HG03565 (cell line): ENCODE results near the gene SOX5.

ENCODE experiments used
- ATAC-seq: cut with Tn5 transposase; IDR thresholded peaks from one replicate; pipeline ENCODE4 v1.9.1; 2021; ENCODE audit warnings: mild to moderate bottlenecking, moderate library complexity; ENCODE audit not compliant: unreplicated experiment

SOX5 gene

DNA sequence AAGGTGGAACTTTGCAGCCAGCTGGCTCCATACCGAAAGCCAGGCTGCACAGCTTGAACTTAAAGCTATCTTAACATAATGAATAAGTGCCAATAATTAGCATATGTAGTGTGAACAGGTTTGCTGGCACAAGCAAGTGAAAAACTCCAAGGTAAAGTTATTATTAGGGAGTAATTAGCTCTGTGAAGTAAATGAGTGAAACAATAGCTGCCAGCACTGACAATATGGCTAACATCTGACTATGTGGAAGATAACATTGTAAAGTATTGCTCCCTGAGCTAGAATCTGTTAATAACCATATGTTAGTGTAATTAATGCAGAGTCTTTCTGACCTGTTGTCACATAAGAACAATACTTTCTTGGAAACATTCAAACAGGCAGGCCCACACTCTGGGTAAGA lies 246.4 kb downstream of the SOX5 start:
- ATAC-seq, result no peak

DNA sequence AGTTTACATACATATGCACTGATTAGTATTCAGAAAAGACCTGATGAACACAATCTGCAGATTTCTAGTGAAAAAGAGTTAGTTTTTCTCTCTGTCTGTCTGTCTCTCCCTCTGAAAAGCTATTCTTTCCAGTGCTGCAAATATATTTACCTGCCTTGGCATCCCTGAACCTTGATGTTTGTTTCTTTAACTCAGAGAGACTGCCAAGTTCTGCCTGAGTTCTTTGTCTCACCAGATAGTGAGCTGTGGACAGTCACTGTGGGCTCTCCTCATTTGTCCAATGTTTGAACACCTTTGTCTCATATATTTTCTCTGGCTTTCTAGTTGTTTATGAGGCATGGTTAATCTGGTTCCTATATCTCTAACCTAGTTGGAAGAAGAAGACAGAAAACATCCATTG lies 250.4 kb downstream of the SOX5 start:
- ATAC-seq, result no peak

DNA sequence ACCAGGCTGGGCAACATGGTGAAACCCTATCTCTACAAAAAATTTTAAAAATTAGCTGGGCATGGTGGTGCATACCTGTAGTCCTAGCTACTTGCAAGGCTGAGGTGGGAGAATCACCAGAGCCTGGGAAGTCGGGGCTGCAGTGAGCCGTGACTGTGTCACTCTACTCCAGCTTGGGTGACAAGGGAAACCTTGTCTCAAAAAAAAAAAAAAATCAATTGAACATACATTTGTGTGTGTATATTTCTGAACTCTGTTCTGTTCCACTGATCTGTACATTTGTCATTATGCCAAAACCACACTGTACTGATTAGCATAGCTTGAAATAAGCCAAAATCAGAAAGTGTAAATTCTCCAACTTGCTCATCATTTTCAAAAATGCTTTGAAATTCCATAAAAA lies 254.6 kb downstream of the SOX5 start:
- ATAC-seq, result no peak

DNA sequence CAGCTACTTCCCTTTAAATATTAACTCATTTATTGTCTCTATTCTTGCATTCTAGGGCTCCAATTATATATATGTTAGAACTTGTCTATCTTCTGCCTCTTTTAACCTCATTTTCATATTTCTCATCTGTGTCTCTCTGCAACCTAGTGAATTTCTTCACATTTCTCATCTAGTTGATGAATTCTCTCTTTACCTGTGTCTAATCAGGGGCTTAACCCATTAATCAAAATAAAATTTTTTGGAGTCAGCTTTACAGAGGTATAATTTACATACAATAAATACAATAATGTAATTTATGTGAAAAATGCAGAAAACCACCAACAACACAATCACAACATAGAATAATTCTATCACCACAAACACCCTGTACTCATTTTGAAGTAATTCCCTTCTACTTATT lies 255.2 kb downstream of the SOX5 start:
- no peak for ATAC-seq

DNA sequence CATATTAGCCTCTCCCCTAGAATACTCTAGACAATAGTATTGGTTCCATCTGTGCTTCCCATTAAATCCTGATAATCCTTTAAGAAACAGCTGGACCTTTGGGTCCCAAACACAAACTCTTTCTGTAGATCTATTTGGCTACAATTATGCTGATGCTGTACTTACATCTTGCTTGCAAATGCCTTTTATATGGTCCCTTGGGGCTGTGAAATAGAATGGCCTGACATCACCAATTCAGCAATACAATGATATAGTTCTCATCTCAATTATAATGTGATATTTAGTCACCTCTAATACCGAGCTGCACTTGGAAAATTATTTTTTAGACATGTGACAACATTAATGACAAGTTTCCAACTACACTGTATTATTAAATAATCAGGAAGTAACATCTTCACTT lies 261.5 kb downstream of the SOX5 start:
- no peak for ATAC-seq

DNA sequence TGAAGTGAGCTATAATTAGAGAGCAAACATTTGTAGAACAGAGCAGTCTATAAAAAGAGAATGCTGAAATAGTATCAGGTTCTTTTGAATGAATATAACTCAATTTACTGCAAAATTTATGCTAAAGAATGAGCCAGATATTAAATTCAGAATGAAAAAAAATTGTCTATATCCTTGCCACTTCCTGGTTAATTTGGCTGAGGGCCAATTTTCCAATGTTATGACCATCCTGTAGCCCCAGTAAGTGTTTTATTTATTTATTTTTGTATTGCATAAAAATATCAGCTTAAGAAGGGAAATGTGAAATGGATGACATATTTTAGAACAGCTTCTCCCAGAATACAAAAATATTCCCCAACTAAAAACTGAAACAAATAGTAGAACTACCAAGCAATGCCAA lies 263.4 kb downstream of the SOX5 start:
- ATAC-seq, result no peak

DNA sequence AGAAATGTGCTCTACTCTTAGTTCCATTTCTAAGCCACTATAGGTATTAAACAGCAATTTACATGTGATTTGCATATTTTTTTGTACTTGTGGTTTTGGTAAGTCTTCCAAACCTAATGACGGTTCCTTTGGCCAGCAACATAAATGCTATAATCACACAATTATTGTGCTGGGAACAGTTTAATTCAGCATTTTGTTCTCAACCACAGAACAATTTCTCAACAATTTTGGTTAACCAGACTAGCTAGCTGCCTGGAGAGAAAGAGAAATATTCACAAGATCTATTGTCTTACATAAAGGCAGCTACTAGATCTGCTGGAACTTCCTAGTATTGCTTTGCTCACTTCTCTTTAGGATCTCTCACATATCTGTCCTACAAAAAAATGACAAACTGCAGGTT lies 265.3 kb downstream of the SOX5 start:
- ATAC-seq, result no peak

DNA sequence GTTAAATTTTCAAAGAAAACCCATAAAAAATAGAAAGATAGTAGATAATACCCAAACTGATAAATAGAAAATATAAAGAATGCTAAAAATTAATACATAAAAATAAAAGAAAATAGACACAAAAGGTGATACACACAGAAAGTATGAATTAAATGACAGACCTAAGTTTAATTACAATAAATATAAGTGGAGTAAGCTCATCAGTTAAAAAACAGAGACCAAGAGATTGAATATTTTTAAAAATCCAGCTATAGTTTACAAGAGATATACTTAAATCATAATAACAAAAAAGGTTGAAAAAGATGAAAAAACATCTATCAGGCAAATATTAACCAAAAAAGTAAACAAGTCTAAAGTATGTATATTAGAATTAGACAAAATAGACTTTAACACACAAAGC lies 268.2 kb downstream of the SOX5 start:
- ATAC-seq, result no peak

DNA sequence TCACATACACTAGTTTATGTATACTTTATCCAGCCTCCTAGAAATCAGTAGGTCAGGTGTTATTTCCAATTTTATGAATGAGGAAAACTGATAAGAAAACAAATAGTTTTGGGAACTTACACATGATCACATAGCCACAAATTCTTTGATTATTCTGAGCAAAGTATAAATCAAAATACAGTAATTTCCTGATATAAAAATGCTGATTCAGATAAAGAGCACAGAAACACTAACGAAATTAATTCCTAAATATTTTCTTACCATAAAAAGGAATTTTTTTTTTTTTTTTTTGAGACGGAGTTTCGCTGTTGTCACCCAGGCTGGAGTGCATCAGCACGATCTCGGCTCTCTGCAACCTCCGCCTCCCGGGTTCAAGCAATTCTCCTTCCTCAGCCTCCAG lies 275.4 kb downstream of the SOX5 start:
- ATAC-seq, result no peak

DNA sequence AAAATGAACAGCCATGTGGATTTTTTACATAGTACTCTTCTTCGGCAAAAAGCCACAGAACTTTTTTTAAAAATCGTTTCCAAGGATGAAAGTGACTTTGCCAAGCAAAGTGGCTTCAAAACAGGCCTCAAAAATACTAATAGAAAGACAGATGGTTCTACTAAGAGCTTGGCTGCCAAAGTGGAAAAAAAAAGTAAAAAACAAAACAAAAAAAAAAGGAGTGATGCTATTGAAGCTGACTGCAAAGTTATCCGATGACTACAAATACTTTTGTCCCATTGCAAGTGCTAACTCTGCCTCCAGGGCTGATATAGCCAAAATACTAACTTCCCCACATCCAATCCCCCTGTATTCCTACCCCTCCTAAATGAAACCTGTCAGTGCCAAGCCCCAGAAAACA lies 277.6 kb downstream of the SOX5 start:
- ATAC-seq, result no peak

DNA sequence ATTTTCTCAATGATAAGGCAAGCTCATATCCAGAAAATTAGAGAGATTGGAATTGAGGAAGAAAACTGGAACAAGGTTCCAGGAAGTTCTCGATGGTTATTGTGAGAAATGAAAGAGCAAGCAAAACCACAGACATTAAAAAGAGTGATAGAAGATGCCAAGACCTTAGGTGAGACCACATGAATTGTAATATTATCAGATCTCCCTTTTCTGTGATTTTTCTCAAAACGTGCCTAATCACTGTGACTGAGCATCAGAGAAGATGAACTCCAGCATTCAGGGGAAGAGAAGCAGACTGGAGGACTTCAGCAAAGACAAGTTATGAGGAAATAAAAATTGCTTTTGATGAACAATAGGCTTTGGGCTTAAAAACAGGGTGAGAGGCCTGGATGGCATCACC lies 278.8 kb downstream of the SOX5 start:
- ATAC-seq, result no peak

DNA sequence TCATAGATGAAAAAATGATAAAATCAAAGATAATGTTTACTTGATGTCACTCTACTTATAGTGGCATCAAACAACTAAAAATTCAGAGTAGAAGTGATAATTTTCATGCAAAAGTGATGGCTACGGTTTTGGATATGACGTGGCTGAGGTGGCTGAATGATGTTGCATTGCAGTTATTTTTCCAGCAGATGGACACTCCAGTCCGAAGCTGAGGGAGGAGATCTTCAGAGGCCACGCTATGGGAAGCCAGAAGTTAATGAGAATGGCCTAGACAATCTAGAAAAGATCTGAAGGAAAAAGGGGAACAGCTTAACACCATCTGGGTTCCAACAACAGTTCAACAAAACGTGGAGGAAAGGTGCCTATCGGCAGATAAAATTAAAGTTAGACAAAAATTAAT lies 279.8 kb downstream of the SOX5 start:
- no peak for ATAC-seq

DNA sequence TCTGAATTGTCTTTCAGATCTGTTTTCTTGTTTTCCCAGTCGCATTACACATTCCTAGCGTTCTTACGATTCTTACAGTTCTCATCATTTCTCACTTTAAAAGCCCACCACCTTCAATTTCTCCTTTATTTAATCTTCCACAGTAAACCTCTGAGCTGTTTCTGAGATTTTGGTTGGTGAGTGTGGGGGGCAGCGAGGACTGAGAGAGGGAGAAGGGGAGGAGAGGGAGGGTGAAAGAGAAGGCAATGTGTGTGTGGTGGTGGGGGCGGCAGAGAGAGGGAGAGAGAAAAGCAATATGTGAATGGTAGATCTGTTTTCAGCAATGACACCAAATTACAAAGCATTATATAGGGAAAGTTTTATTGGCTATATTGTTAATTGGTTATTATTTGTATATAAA lies 282.6 kb downstream of the SOX5 start:
- ATAC-seq, result no peak

DNA sequence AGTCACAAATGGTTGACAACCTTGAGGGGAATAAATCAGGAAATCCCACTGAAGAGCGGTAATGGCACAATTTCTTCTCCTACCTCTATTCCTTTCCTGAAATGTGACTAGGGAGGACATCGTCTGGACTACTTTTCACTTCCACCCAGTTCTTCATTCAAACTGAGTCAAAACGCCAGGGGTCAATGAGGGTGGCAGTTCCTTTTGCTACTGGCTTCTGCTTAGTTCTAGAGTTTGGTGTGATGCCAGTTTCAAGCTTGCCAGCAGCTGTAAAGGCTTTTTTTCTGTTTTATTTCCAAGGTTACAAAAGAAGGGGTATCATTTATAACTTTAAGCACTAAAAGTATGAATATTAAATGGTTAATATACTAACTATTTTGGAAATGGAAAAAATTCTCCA lies 286.5 kb downstream of the SOX5 start:
- no peak for ATAC-seq

DNA sequence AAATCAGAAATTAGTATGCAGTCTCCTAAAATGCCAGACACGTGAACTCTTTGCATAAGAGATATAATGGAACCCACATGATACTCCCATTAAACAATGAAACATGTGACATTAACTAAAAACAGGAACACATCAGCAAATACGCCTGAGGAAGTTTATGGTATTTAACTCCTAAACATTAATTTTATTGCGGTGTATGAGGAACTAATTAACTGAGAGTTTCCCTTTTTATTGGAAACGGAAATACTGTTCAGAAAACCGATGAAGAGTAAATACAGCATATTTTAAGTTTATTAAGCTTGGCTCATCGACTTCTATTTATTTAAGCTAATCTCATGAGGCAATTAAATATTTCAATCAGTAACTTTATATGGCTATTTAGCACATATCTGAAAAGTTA lies 290.3 kb downstream of the SOX5 start:
- no peak for ATAC-seq

DNA sequence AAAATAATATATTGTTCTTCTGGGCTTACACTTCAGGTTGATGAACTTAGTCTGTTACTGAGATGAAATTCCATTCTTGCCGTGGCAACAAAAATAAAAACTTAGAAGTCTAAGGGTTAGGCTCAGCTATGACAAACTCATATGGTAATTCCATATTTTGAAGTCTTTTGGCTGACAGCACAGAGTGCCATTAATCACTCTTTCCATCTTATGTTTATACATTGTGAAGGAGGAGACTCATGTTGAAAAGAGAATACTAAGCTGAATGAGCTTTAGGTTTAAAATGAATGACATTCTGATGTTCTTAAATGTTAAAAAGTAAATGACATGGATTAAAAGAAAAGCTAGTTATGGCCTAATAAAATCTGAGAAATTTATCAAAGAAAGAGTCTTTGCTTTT lies 291.9 kb downstream of the SOX5 start:
- ATAC-seq, result no peak

DNA sequence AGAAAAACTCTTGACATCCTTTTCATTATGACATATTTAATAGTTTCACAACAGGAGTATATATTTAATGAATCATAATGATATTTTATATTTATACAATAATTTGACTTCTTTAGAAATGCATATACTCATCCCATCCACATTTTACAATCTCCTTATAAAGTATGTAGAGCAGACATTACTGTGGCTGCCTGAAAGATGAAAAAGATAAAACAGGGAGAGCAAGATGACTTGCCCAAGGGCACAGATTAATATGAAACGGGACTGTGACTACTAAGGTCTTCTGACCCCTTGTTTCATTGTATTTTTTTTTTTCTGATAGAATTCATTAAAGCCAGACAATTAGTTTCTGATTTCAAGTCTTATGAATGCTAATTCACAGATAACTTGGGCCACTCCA lies 293.6 kb downstream of the SOX5 start:
- ATAC-seq, result no peak

DNA sequence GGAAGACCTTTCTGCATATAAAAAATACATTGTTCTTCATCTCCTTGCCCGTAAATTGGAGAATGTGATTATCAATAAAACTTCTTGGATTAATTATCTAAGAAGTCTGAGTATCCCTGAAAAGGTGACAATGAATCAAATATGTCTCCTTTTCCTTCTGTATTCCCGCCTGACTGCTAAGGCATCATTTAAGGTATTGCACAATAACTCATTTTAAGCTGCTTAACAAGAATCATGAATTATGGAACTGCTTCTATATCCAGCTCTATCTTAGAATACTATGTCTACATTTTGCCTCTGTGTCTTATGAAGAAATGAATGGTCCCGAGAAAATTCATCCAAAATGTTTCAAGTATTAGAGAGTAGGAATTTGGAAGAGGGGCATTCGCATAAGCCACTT lies 294.4 kb downstream of the SOX5 start:
- no peak for ATAC-seq

DNA sequence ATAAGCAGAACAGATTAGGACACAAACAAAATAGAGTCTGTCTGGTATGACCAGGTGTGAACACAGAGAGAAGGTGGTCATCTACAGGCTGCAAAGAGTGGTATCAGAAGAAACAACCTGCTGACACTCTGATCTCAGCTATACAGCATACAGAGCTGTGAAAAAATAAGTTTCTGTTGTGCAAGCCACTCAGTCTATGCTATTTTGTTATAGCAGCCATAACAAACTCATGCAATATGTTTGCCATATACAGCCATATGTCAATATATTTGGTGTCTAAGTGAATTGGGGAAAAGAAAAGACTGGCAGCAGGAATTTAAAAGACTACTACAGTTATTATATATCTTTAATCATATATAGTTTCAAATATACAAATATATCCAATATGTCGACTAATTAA lies 300.9 kb downstream of the SOX5 start:
- no peak for ATAC-seq

DNA sequence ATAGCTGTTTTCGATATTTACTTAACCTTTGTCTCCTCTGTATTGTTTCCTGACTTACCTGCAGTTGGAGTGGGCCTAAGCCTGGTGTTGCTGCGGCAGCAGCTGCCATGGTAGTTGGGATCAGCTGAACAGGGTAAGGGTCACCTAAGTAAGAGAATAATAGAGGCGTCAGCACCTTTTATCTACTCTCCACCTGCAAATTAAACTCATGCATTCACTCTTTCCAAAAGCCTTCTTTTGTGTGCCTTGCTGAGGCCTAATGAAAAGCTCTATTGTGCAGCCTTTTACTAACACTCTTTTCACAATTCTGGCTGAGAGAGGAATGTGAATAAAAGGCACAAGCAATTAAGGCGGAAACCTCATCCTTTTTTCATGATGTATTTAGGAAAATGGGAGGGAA lies 308.7 kb downstream of the SOX5 start:
- no peak for ATAC-seq

DNA sequence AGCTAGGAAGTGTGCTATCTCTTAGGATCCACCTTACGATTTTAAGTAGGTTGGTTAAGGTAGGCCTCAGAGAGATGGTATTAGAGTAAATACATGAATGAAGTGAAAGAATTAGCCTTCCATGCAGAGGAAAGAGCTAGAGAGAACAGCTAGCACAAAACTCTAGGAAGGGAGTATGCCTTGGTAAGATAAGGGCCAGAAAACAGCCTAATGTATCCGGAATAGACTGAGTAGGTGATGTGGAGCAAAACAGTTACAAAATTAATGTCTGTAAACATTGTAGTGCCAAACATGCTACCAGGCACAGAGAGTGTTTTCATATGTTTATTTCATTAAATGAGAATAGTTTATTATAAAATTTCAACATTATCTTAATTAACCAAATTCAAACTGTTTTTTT lies 315.1 kb downstream of the SOX5 start:
- ATAC-seq, result no peak

DNA sequence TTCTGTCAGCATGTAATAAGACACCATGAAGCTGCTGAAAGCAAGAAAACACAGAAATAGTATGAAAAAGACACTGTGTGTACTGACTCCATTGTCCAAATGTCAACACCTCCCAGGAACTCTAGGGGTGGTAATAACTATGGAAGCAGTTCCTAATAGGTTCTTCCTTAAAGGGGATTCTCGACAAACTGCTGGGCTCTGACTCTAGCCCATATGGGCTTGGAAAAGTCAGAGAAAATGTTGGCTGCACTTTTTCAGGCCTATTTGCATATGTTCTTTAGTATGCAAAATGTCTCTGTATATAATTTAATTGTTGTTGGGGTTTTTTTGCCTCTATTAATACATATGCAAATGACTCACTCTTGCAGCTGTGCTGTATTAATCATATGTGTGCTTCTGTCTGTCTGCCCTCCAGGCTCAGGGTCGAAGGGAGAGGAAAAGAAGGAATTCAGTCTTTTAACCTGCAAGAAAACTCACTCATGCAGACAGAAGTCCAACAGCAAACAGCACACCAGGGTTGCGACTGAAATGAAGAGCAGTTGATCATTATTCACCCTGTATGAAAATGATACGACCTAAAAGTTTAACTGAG lies 317.6 kb downstream of the SOX5 start:
- ATAC-seq, result no peak

DNA sequence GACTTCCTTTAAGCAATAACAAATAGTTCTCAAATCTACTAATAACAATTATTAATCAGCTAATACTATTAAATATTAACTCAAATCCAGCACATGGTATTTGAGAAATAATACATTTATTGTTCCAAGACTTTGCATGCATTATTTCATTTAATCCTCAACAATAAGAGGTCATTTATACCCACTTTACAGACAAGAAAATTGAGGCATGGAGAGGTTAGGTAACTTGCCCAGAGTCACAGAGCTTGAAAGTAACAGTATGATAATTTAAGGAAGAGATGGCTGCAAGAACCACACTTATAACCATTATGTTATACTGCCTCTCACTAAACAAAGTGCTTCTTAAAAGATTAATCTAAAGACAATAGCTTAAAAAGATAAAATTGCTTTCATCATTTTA lies 318.9 kb downstream of the SOX5 start:
- no peak for ATAC-seq

DNA sequence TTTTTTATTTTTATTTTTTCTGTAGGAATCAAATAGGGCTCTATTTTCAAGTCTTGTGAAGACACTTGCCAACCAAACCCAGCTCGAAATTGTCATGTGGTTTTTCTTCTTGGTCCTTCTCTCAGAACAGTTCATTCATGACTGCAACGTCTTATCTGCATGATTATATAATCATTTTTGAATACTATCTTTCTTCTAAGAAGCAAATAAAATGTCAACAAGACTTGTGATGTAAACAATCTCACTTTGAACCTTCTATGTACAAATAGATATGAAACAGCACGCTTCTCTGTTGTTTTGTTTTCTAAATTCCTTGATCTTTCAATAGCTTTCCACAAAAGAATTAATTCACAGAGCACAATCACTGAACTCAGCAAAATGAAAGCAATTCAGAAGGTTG lies 320.7 kb downstream of the SOX5 start:
- ATAC-seq, result no peak
